Esophagus mucosa (tissue), 1 donor: ENCODE data around the gene ADAMTS17. TPM values are rescaled to one million over a fixed set of nuclear protein-coding genes. Genes with fewer than 3 reads are reported as not detected.
A peak's percentile ranks its signal among the peaks of the same experiment; 100 is the strongest.

Source experiments
- ATAC-seq: fragments of 200-7000 bp; cut with Tn5 transposase; one replicate; pipeline ENCODE4 v1.9.1; 2020
- total RNA-seq: library from RNA; stranded (reverse); gene quantifications from one replicate; pipeline ENCODE4 v1.2.4, GENCODE V29; 2023
- donor health status: DM: yes; HTN: yes; CAD: no.

ADAMTS17 gene
- total RNA-seq, 1 donor from 2014 or later: 4.0 TPM

- ATAC-seq: no peak
Measured at GRCh38 chr15:100196326-100197058, 145.3 kb downstream of the ADAMTS17 start.

- ATAC-seq: no peak
Measured at GRCh38 chr15:100194996-100195395, 146.8 kb downstream of the ADAMTS17 start.

GRCh38 chr15:100193277-100193860 lies 148.4 kb downstream of the ADAMTS17 start:
- ATAC-seq: no peak

- ATAC-seq: peak; percentile 62
Measured at GRCh38 chr15:100192097-100193080, 149.4 kb downstream of the ADAMTS17 start.

- ATAC-seq: peak; percentile 43
Measured at GRCh38 chr15:100191161-100191560, 150.6 kb downstream of the ADAMTS17 start.

- ATAC-seq: no peak
Measured at GRCh38 chr15:100190675-100191074, 151.1 kb downstream of the ADAMTS17 start.

GRCh38 chr15:100189849-100190248 lies 151.9 kb downstream of the ADAMTS17 start:
- no peak for ATAC-seq

GRCh38 chr15:100189319-100189718 lies 152.5 kb downstream of the ADAMTS17 start:
- ATAC-seq: no peak

- ATAC-seq: no peak
Measured at GRCh38 chr15:100187677-100188076, 154.1 kb downstream of the ADAMTS17 start.

GRCh38 chr15:100186960-100187359 lies 154.8 kb downstream of the ADAMTS17 start:
- ATAC-seq: no peak

- no peak for ATAC-seq
Measured at GRCh38 chr15:100186366-100186765, 155.4 kb downstream of the ADAMTS17 start.

- no peak for ATAC-seq
Measured at GRCh38 chr15:100183921-100184495, 157.8 kb downstream of the ADAMTS17 start.

GRCh38 chr15:100180921-100181320 lies 160.9 kb downstream of the ADAMTS17 start:
- no peak for ATAC-seq

GRCh38 chr15:100175406-100176114 lies 166.2 kb downstream of the ADAMTS17 start:
- no peak for ATAC-seq

GRCh38 chr15:100174904-100175275 lies 166.9 kb downstream of the ADAMTS17 start:
- ATAC-seq: no peak

GRCh38 chr15:100174159-100174903 lies 167.4 kb downstream of the ADAMTS17 start:
- ATAC-seq: no peak

GRCh38 chr15:100172356-100173024 lies 169.3 kb downstream of the ADAMTS17 start:
- peak; percentile 41 for ATAC-seq

GRCh38 chr15:100171411-100171810 lies 170.4 kb downstream of the ADAMTS17 start:
- no peak for ATAC-seq

- ATAC-seq: no peak
Measured at GRCh38 chr15:100170291-100171210, 171.2 kb downstream of the ADAMTS17 start.
